ENCODE measurements around the gene CDH26.

CDH26 gene

GRCh38 chr20:60000271-60001042 is 42.2 kb downstream of the CDH26 start:
- Histone ChIP-seq H3K9me3 (ENCODE audit: control insufficient read depth in 2 of 2, low read length in 2 of 2) (no peaks in the 10 kb centered on the region), H3K4me1 (ENCODE audit: control insufficient read depth, insufficient read depth, low read length) (no peaks in the 10 kb centered on the region), H3K4me3 (ENCODE audit: low read length in 2 of 2) (no peak overlapping the region), H3K9ac (ENCODE audit: low read length in 2 of 2) (no peak overlapping the region), H3K36me3 (ENCODE audit: control insufficient read depth in 2 of 2, insufficient read depth in 2 of 2, low read length in 2 of 2) (peaks cover 0 to 2% of the 10 kb centered on the region in 2 donors), H3K27ac (ENCODE audit: low read length) (no peak overlapping the region), H3K27me3 (ENCODE audit: control insufficient read depth in 1 of 2, insufficient read depth in 2 of 2, low read length in 2 of 2) (no peaks in the 10 kb centered on the region)

GRCh38 chr20:60001108-60001507 is 42.9 kb downstream of the CDH26 start:
- H3K4me1 ChIP-seq (ENCODE audit: control insufficient read depth, insufficient read depth, low read length): no peaks in the 10 kb centered on the region
- no peak overlapping the region for H3K4me3 ChIP-seq (ENCODE audit: low read length in 2 of 2)

GRCh38 chr20:60003776-60004175 is 45.6 kb downstream of the CDH26 start:
- H3K9me3 ChIP-seq (ENCODE audit: control insufficient read depth in 2 of 2, low read length in 2 of 2): no peaks in the 10 kb centered on the region
- H3K4me3 ChIP-seq (ENCODE audit: low read length in 2 of 2): no peak overlapping the region
- H3K27me3 ChIP-seq (ENCODE audit: control insufficient read depth in 1 of 2, insufficient read depth in 2 of 2, low read length in 2 of 2): no peaks in the 10 kb centered on the region
- no peaks in the 10 kb centered on the region for H3K36me3 ChIP-seq (ENCODE audit: control insufficient read depth in 2 of 2, insufficient read depth in 2 of 2, low read length in 2 of 2)
- no peaks in the 10 kb centered on the region for H3K4me1 ChIP-seq (ENCODE audit: control insufficient read depth, insufficient read depth, low read length)
- no peak overlapping the region for H3K27ac ChIP-seq (ENCODE audit: low read length)
- no peak overlapping the region for H3K9ac ChIP-seq (ENCODE audit: low read length in 2 of 2)

More at GRCh38 chr20:60001108-60001507, 42.9 kb downstream of the CDH26 start:
- Histone ChIP-seq H3K9me3 (ENCODE audit: control insufficient read depth in 2 of 2, low read length in 2 of 2) (no peaks in the 10 kb centered on the region), H3K27ac (ENCODE audit: low read length) (no peak overlapping the region), H3K36me3 (ENCODE audit: control insufficient read depth in 2 of 2, insufficient read depth in 2 of 2, low read length in 2 of 2) (peaks cover 0 to 2% of the 10 kb centered on the region in 2 donors), H3K27me3 (ENCODE audit: control insufficient read depth in 1 of 2, insufficient read depth in 2 of 2, low read length in 2 of 2) (no peaks in the 10 kb centered on the region), H3K9ac (ENCODE audit: low read length in 2 of 2) (no peak overlapping the region)

- Histone ChIP-seq H3K27me3 (ENCODE audit: control insufficient read depth in 1 of 2, insufficient read depth in 2 of 2, low read length in 2 of 2) (no peaks in the 10 kb centered on the region), H3K4me1 (ENCODE audit: control insufficient read depth, insufficient read depth, low read length) (no peaks in the 10 kb centered on the region), H3K9ac (ENCODE audit: low read length in 2 of 2) (no peak overlapping the region), H3K36me3 (ENCODE audit: control insufficient read depth in 2 of 2, insufficient read depth in 2 of 2, low read length in 2 of 2) (no peaks in the 10 kb centered on the region), H3K27ac (ENCODE audit: low read length) (no peak overlapping the region), H3K4me3 (ENCODE audit: low read length in 2 of 2) (no peak overlapping the region), H3K9me3 (ENCODE audit: control insufficient read depth in 2 of 2, low read length in 2 of 2) (no peaks in the 10 kb centered on the region)
Observed at GRCh38 chr20:60006261-60006660, 48.0 kb downstream of the CDH26 start.

GRCh38 chr20:60007464-60007863 is 49.2 kb downstream of the CDH26 start:
- no peaks in the 10 kb centered on the region for H3K27me3 ChIP-seq (ENCODE audit: control insufficient read depth in 1 of 2, insufficient read depth in 2 of 2, low read length in 2 of 2)
- no peaks in the 10 kb centered on the region for H3K9me3 ChIP-seq (ENCODE audit: control insufficient read depth in 2 of 2, low read length in 2 of 2)
- no peak overlapping the region for H3K4me3 ChIP-seq (ENCODE audit: low read length in 2 of 2)
- no peaks in the 10 kb centered on the region for H3K36me3 ChIP-seq (ENCODE audit: control insufficient read depth in 2 of 2, insufficient read depth in 2 of 2, low read length in 2 of 2)
- no peak overlapping the region for H3K27ac ChIP-seq (ENCODE audit: low read length)
- H3K9ac ChIP-seq (ENCODE audit: low read length in 2 of 2): no peak overlapping the region
- H3K4me1 ChIP-seq (ENCODE audit: control insufficient read depth, insufficient read depth, low read length): no peaks in the 10 kb centered on the region

GRCh38 chr20:60008130-60008808 is 50.0 kb downstream of the CDH26 start:
- no peak overlapping the region for H3K9ac ChIP-seq (ENCODE audit: low read length in 2 of 2)
- H3K36me3 ChIP-seq (ENCODE audit: control insufficient read depth in 2 of 2, insufficient read depth in 2 of 2, low read length in 2 of 2): no peaks in the 10 kb centered on the region
- H3K4me3 ChIP-seq (ENCODE audit: low read length in 2 of 2): no peak overlapping the region
- H3K27ac ChIP-seq (ENCODE audit: low read length): no peak overlapping the region
- H3K9me3 ChIP-seq (ENCODE audit: control insufficient read depth in 2 of 2, low read length in 2 of 2): no peaks in the 10 kb centered on the region
- H3K27me3 ChIP-seq (ENCODE audit: control insufficient read depth in 1 of 2, insufficient read depth in 2 of 2, low read length in 2 of 2): no peaks in the 10 kb centered on the region
- no peaks in the 10 kb centered on the region for H3K4me1 ChIP-seq (ENCODE audit: control insufficient read depth, insufficient read depth, low read length)

GRCh38 chr20:60009318-60009717 is 51.1 kb downstream of the CDH26 start:
- Histone ChIP-seq H3K4me3 (ENCODE audit: low read length in 2 of 2) (no peak overlapping the region), H3K9ac (ENCODE audit: low read length in 2 of 2) (no peak overlapping the region), H3K27ac (ENCODE audit: low read length) (no peak overlapping the region), H3K4me1 (ENCODE audit: control insufficient read depth, insufficient read depth, low read length) (no peaks in the 10 kb centered on the region), H3K36me3 (ENCODE audit: control insufficient read depth in 2 of 2, insufficient read depth in 2 of 2, low read length in 2 of 2) (no peaks in the 10 kb centered on the region), H3K27me3 (ENCODE audit: control insufficient read depth in 1 of 2, insufficient read depth in 2 of 2, low read length in 2 of 2) (no peaks in the 10 kb centered on the region), H3K9me3 (ENCODE audit: control insufficient read depth in 2 of 2, low read length in 2 of 2) (no peaks in the 10 kb centered on the region)

- H3K9me3 ChIP-seq (ENCODE audit: control insufficient read depth in 2 of 2, low read length in 2 of 2): no peaks in the 10 kb centered on the region
- H3K27me3 ChIP-seq (ENCODE audit: control insufficient read depth in 1 of 2, insufficient read depth in 2 of 2, low read length in 2 of 2): no peaks in the 10 kb centered on the region
- H3K9ac ChIP-seq (ENCODE audit: low read length in 2 of 2): no peak overlapping the region
- no peaks in the 10 kb centered on the region for H3K4me1 ChIP-seq (ENCODE audit: control insufficient read depth, insufficient read depth, low read length)
- no peaks in the 10 kb centered on the region for H3K36me3 ChIP-seq (ENCODE audit: control insufficient read depth in 2 of 2, insufficient read depth in 2 of 2, low read length in 2 of 2)
- no peak overlapping the region for H3K27ac ChIP-seq (ENCODE audit: low read length)
- H3K4me3 ChIP-seq (ENCODE audit: low read length in 2 of 2): no peak overlapping the region
Observed at GRCh38 chr20:60009826-60010616, 51.8 kb downstream of the CDH26 start.

- Histone ChIP-seq H3K27ac (ENCODE audit: low read length) (no peak overlapping the region), H3K4me3 (ENCODE audit: low read length in 2 of 2) (no peak overlapping the region), H3K9me3 (ENCODE audit: control insufficient read depth in 2 of 2, low read length in 2 of 2) (peaks cover 0 to 3% of the 10 kb centered on the region in 2 donors), H3K4me1 (ENCODE audit: control insufficient read depth, insufficient read depth, low read length) (no peaks in the 10 kb centered on the region), H3K9ac (ENCODE audit: low read length in 2 of 2) (no peak overlapping the region), H3K36me3 (ENCODE audit: control insufficient read depth in 2 of 2, insufficient read depth in 2 of 2, low read length in 2 of 2) (no peaks in the 10 kb centered on the region), H3K27me3 (ENCODE audit: control insufficient read depth in 1 of 2, insufficient read depth in 2 of 2, low read length in 2 of 2) (no peaks in the 10 kb centered on the region)
Observed at GRCh38 chr20:60010689-60011458, 52.7 kb downstream of the CDH26 start.

Data from stomach smooth muscle (tissue), 2 donors.